HCT116 (cell line): ENCODE measurements around the gene AQP9. TPM values are rescaled to one million over a fixed set of nuclear protein-coding genes. Genes with fewer than 3 reads are reported as not detected.

Experiments used
- ATAC-seq: fragments of 200-7000 bp; cut with Tn5 transposase; 2 replicates; pipeline ENCODE4 v1.9.1; 2020; ENCODE audit warnings: mild to moderate bottlenecking, moderate library complexity
- BruUV-seq: library from RNA; stranded (reverse); fragments of 400-500 nt; replicated peaks from 2 replicates; lab custom pipeline; 2021; lab: Mats Ljungman, UMichigan
- CTCF ChIA-PET: fragments of 300-600 bp; sonication (Branson Sonifier 250); formaldehyde crosslinking; loops from one replicate; lab custom pipeline; 2021; ENCODE audit warnings: antibody characterized with exemption; lab: Charles Lee
- POLR2A ChIA-PET: fragments of 300-600, 350-600 bp; sonication (Branson Sonifier 250); formaldehyde crosslinking; loops from one replicate; lab custom pipeline; 2021; ENCODE audit warnings: antibody characterized with exemption; lab: Charles Lee
- RAD21 ChIA-PET, 2 experiments: fragments of 300-600 bp; sonication (Branson Sonifier 250); formaldehyde crosslinking; loops; one replicate each; lab custom pipeline; 2023; ENCODE audit warnings: low total read pairs in 2 of 2; ENCODE audit not compliant: uncharacterized antibody in 2 of 2, unreplicated experiment in 2 of 2, low non-redundant PET in 1 of 2; lab: Charles Lee
- DNase-seq: peaks from one replicate; pipeline ENCODE4 v3.0.0-alpha.2; 2010; ENCODE audit warnings: low read depth, low spot score
- H2AFZ ChIP-seq: fragments of 200-600 bp; shearing (Covaris generic), sonication (generic); 2 replicates; pipeline ENCODE4 v1.6.1; 2017; ENCODE audit warnings: low read depth, mixed run types, mixed read lengths, antibody characterized with exemption, low read length; ENCODE audit not compliant: poor library complexity, severe bottlenecking
- H3K27ac ChIP-seq: 2 replicates; pipeline ENCODE4 v1.5.1; 2012; ENCODE audit warnings: low read depth, low read length
- H3K27me3 ChIP-seq: fragments of 200-600 bp; sonication (generic); 2 replicates; pipeline ENCODE4 v1.6.1; 2016; ENCODE audit warnings: mixed run types, low read length, mixed read lengths; ENCODE audit not compliant: insufficient read depth
- H3K36me3 ChIP-seq, 2 experiments: fragments of 200-500 bp in 1 of 2; fragments of 200-600 bp in 1 of 2; sonication (Bioruptor generic) in 1 of 2; sonication (generic) in 1 of 2; 2 replicates each; pipeline versions ENCODE4 v1.5.1 to v1.6.1; 2014 to 2016; ENCODE audit warnings: low read length in 2 of 2, inconsistent platforms in 1 of 2, mixed read lengths in 1 of 2, mixed run types in 1 of 2; ENCODE audit not compliant: insufficient read depth in 2 of 2, control insufficient read depth in 1 of 2
- H3K4me1 ChIP-seq, 2 experiments: fragments of 200-600 bp in 1 of 2; sonication (generic) in 1 of 2; 2 replicates each; pipeline versions ENCODE4 v1.5.1 to v1.6.1; 2012 to 2017; ENCODE audit warnings: low read length in 2 of 2, inconsistent platforms in 1 of 2, mild to moderate bottlenecking in 1 of 2, mixed read lengths in 1 of 2, mixed run types in 1 of 2, moderate library complexity in 1 of 2; ENCODE audit not compliant: insufficient read depth in 2 of 2, control insufficient read depth in 1 of 2
- H3K4me2 ChIP-seq: fragments of 200-600 bp; sonication (generic); 2 replicates; pipeline ENCODE4 v1.6.1; 2017; ENCODE audit warnings: mixed run types, low read length, mixed read lengths
- H3K4me3 ChIP-seq, 2 experiments: fragments of 200-600 bp in 1 of 2; sonication (generic) in 1 of 2; replicated peaks in 1 of 2; 2 replicates each; pipeline ENCODE4 v1.5.1; 2011 to 2016; ENCODE audit warnings: low read length in 2 of 2, control low read depth in 1 of 2, low read depth in 1 of 2, mild to moderate bottlenecking in 1 of 2, mixed read lengths in 1 of 2, mixed run types in 1 of 2
- H3K79me2 ChIP-seq: fragments of 200-600 bp; sonication (generic); 2 replicates; pipeline ENCODE4 v1.6.1; 2017; ENCODE audit warnings: mild to moderate bottlenecking, mixed run types, low read length, moderate library complexity, mixed read lengths; ENCODE audit not compliant: insufficient read depth
- H3K9ac ChIP-seq: fragments of 200-600 bp; sonication (generic); 2 replicates; pipeline ENCODE4 v1.6.1; 2016; ENCODE audit warnings: low read length, mixed read lengths
- H3K9me2 ChIP-seq: fragments of 200-600 bp; sonication (generic), shearing (Covaris generic); 2 replicates; pipeline ENCODE4 v1.6.1; 2017; ENCODE audit warnings: mixed run types, mild to moderate bottlenecking, moderate library complexity; ENCODE audit not compliant: insufficient read depth
- H3K9me3 ChIP-seq, 2 experiments: fragments of 200-500 bp in 1 of 2; fragments of 200-600 bp in 1 of 2; sonication (Bioruptor generic) in 1 of 2; sonication (generic) in 1 of 2; 2 replicates each; pipeline ENCODE4 v1.6.1; 2014 to 2017; ENCODE audit warnings: low read length in 2 of 2, mixed read lengths in 2 of 2, inconsistent platforms in 1 of 2, low read depth in 1 of 2, mild to moderate bottlenecking in 1 of 2, mixed run types in 1 of 2, moderate library complexity in 1 of 2; ENCODE audit not compliant: control insufficient read depth in 1 of 2, insufficient read depth in 1 of 2
- H4K20me1 ChIP-seq: fragments of 200-600 bp; sonication (generic), shearing (Covaris generic); 2 replicates; pipeline ENCODE4 v1.6.1; 2017; ENCODE audit warnings: mixed run types, mild to moderate bottlenecking, moderate library complexity; ENCODE audit not compliant: insufficient read depth
- ATF3 ChIP-seq: IDR thresholded peaks from 2 replicates; pipeline ENCODE4 v1.6.1; 2012
- EZH2phosphoT487 ChIP-seq: fragments of 200-600 bp; IDR thresholded peaks from 2 replicates; pipeline ENCODE4 v1.6.1; 2018; ENCODE audit warnings: antibody characterized with exemption, borderline replicate concordance
- JUND ChIP-seq: IDR thresholded peaks from 2 replicates; pipeline ENCODE4 v1.6.1; 2012
- POLR2A ChIP-seq: IDR thresholded peaks from 2 replicates; pipeline ENCODE4 v1.7.0; 2011; ENCODE audit warnings: borderline replicate concordance; ENCODE audit not compliant: insufficient read depth, insufficient read length; ENCODE audit errors: extremely low read depth
- RAD21 ChIP-seq: IDR thresholded peaks from 2 replicates; pipeline ENCODE4 v1.6.1; 2012; ENCODE audit warnings: low read depth, mild to moderate bottlenecking
- REST ChIP-seq: IDR thresholded peaks from 2 replicates; pipeline ENCODE4 v1.6.1; 2012; ENCODE audit warnings: low read depth
- ZFX ChIP-seq: fragments of 450-650 bp; IDR thresholded peaks from 2 replicates; pipeline ENCODE4 v1.6.1; 2017
- intact Hi-C: fragments of 100-400 bp; cut with micrococcal nuclease; formaldehyde crosslinking; loops from 2 replicates; pipeline ENCODE4 v1.10.0; 2022
- total RNA-seq: library from RNA; stranded (reverse); gene quantifications from one replicate; pipeline ENCODE4 v1.2.1, GENCODE V29; 2021; ENCODE audit not compliant: unreplicated experiment
- TF ChIP-seq, protein P1 (sequence below): IDR thresholded peaks from 2 replicates; pipeline ENCODE4 v1.6.1; 2012

AQP9 gene
- total RNA-seq, 1 experiment from 2014 or later: 0.12 TPM

DNA sequence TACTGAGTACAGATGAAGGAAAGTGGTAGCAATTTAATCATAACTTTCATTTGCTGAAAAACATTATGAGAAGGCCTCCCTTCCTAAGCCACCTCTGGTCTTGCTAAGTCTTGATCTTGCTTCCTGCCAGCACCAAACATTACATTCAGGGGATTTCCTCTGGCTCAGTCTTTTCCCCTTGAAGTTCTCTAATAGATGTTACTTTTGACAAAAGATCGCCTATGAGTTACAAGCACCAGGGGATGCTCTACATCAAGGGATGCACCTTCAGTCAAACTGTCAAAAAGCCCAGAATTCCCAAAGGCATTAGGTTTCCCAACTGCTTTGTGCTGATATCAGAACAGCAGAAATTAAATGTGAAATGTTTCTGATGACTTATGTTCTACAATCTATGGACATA is 47.3 kb downstream of the AQP9 start:
- no peak overlapping the region for H3K4me2 ChIP-seq
- no peak overlapping the region for H2AFZ ChIP-seq
- ChIA-PET POLR2A (no interaction called here), RAD21 (no interaction called here), CTCF (interaction anchor here (1.2 kb wide), 1 partner anchor 434 kb away, joined by 3 read pairs; no protein-coding TSS in a partner anchor)
- H3K79me2 ChIP-seq: no peaks in the 10 kb centered on the region
- H3K9me2 ChIP-seq: no peaks in the 10 kb centered on the region
- H3K27me3 ChIP-seq: peaks cover 5% of the 10 kb centered on the region; the same call in 1 of the 2 replicates
- H3K4me1 ChIP-seq: no peaks in the 10 kb centered on the region
- TF ChIP-seq ATF3: no peak
- TF ChIP-seq REST: no peak
- TF ChIP-seq, protein P1, sequence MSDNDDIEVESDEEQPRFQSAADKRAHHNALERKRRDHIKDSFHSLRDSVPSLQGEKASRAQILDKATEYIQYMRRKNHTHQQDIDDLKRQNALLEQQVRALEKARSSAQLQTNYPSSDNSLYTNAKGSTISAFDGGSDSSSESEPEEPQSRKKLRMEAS: no peak
- TF ChIP-seq EZH2phosphoT487: no peak
- no peak for TF ChIP-seq ZFX
- TF ChIP-seq RAD21: peak; percentile 25; the same call in 1 of the 2 replicates
- TF ChIP-seq POLR2A: no peak
- no peak for TF ChIP-seq JUND
- H3K27ac ChIP-seq: no peak overlapping the region
- intact Hi-C loops: loop anchor here (10.0 kb wide), 1 partner anchor 841 kb away; no protein-coding TSS in a partner anchor
- BruUV-seq: no TSS peak
- no peaks in the 10 kb centered on the region for H3K9me3 ChIP-seq
- H3K9ac ChIP-seq: no peak overlapping the region
- no peak overlapping the region for H3K4me3 ChIP-seq
- ATAC-seq: no peak
- no peaks in the 10 kb centered on the region for H4K20me1 ChIP-seq
- H3K36me3 ChIP-seq: no peaks in the 10 kb centered on the region
- no peak for DNase-seq
